IMR-90 (cell line): Measurements from ENCODE around the gene GTPBP6. TPM values are rescaled to one million over a fixed set of nuclear protein-coding genes. Genes with fewer than 3 reads are reported as not detected.

Experiments used
- ATAC-seq: fragments of 200-7000 bp; cut with Tn5 transposase; 2 replicates; pipeline ENCODE4 v1.9.1; 2020; ENCODE audit warnings: low read depth, mild to moderate bottlenecking, moderate library complexity
- BruUV-seq: library from RNA; stranded (reverse); fragments of 400-500 nt; replicated peaks from 2 replicates; lab custom pipeline; 2021; lab: Mats Ljungman, UMichigan
- CTCF ChIA-PET: fragments of 300-600 bp; formaldehyde crosslinking; extraction: SDS; loops from one replicate; lab custom pipeline; 2021; ENCODE audit warnings: antibody characterized with exemption; lab: Yijun Ruan, JAX
- POLR2A ChIA-PET: fragments of 300-600 bp; sonication (Branson Sonifier 250); formaldehyde crosslinking; loops from one replicate; lab custom pipeline; 2022; ENCODE audit warnings: antibody characterized with exemption; ENCODE audit not compliant: unreplicated experiment; lab: Charles Lee
- DNase-seq: peaks from one replicate; pipeline ENCODE4 v3.0.0; 2013
- H2AFZ ChIP-seq: replicated peaks from 2 replicates; pipeline ENCODE3; 2013; ENCODE audit warnings: low read length, mild to moderate bottlenecking; ENCODE audit not compliant: poor library complexity
- H2AK5ac ChIP-seq: 2 replicates; pipeline ENCODE4 v1.6.1; 2013; ENCODE audit warnings: low read depth, low read length, inconsistent platforms
- H2AK9ac ChIP-seq: replicated peaks from 2 replicates; pipeline ENCODE3; 2013; ENCODE audit warnings: mild to moderate bottlenecking, low read depth, low read length, moderate library complexity; ENCODE audit not compliant: poor library complexity
- H2BK120ac ChIP-seq: 2 replicates; pipeline ENCODE4 v1.6.1; 2013; ENCODE audit warnings: low read depth, low read length, inconsistent platforms
- H2BK15ac ChIP-seq: 3 replicates; pipeline ENCODE4 v1.6.1; 2013; ENCODE audit warnings: low read depth, low read length, inconsistent platforms
- H2BK20ac ChIP-seq: 2 replicates; pipeline ENCODE4 v1.6.1; 2013; ENCODE audit warnings: low read depth, mild to moderate bottlenecking, inconsistent platforms, low read length, moderate library complexity
- H2BK5ac ChIP-seq: 2 replicates; pipeline ENCODE4 v1.6.1; 2013; ENCODE audit warnings: mild to moderate bottlenecking, low read depth, low read length, inconsistent platforms; ENCODE audit not compliant: poor library complexity, severe bottlenecking
- H3K14ac ChIP-seq: replicated peaks from 2 replicates; pipeline ENCODE4 v1.6.1; 2013; ENCODE audit warnings: low read depth, low read length, inconsistent platforms
- H3K18ac ChIP-seq: 2 replicates; pipeline ENCODE4 v1.6.1; 2013; ENCODE audit warnings: low read depth, low read length, control low read depth
- H3K23ac ChIP-seq: 2 replicates; pipeline ENCODE4 v1.6.1; 2013; ENCODE audit warnings: low read depth, low read length, inconsistent platforms
- H3K27ac ChIP-seq: 2 replicates; pipeline ENCODE4 v1.5.1; 2013; ENCODE audit warnings: mild to moderate bottlenecking, control low read depth, low read length; ENCODE audit not compliant: insufficient read depth
- H3K27me3 ChIP-seq: 2 replicates; pipeline ENCODE4 v1.6.1; 2013; ENCODE audit warnings: low read length; ENCODE audit not compliant: control insufficient read depth, insufficient read depth
- H3K36me3 ChIP-seq: 2 replicates; pipeline ENCODE4 v1.6.1; 2013; ENCODE audit warnings: low read length, mixed read lengths; ENCODE audit not compliant: control insufficient read depth, insufficient read depth
- H3K4ac ChIP-seq: 2 replicates; pipeline ENCODE4 v1.6.1; 2013; ENCODE audit warnings: low read depth, low read length, inconsistent platforms
- H3K4me1 ChIP-seq: 2 replicates; pipeline ENCODE4 v1.6.1; 2013; ENCODE audit warnings: low read length, mixed read lengths; ENCODE audit not compliant: control insufficient read depth, insufficient read depth
- H3K4me2 ChIP-seq: 2 replicates; pipeline ENCODE4 v1.6.1; 2013; ENCODE audit warnings: low read depth, mild to moderate bottlenecking, control low read depth, low read length, moderate library complexity
- H3K4me3 ChIP-seq: 2 replicates; pipeline ENCODE4 v1.5.1; 2013; ENCODE audit warnings: low read depth, mild to moderate bottlenecking, control low read depth, low read length, moderate library complexity; ENCODE audit not compliant: insufficient read depth
- H3K56ac ChIP-seq: 2 replicates; pipeline ENCODE4 v1.6.1; 2013; ENCODE audit warnings: low read length, inconsistent platforms; ENCODE audit not compliant: insufficient read depth; ENCODE audit errors: extremely low read depth
- H3K79me1 ChIP-seq, 2 experiments: 2 replicates each; pipeline ENCODE4 v1.6.1; 2013; ENCODE audit warnings: low read length in 2 of 2, inconsistent platforms in 1 of 2, low read depth in 1 of 2
- H3K9ac ChIP-seq: 2 replicates; pipeline ENCODE4 v1.6.1; 2013; ENCODE audit warnings: low read depth, low read length, control low read depth
- H3K9me1 ChIP-seq: 2 replicates; pipeline ENCODE4 v1.6.1; 2013; ENCODE audit warnings: low read length, inconsistent platforms; ENCODE audit not compliant: insufficient read depth
- H3K9me3 ChIP-seq: 2 replicates; pipeline ENCODE4 v1.6.1; 2013; ENCODE audit warnings: low read length; ENCODE audit not compliant: control insufficient read depth, insufficient read depth
- H4K20me1 ChIP-seq: 2 replicates; pipeline ENCODE4 v1.6.1; 2013; ENCODE audit warnings: low read length, inconsistent platforms; ENCODE audit not compliant: insufficient read depth
- H4K5ac ChIP-seq: 2 replicates; pipeline ENCODE4 v1.6.1; 2013; ENCODE audit warnings: mild to moderate bottlenecking, low read depth, low read length, control low read depth
- H4K8ac ChIP-seq, 2 experiments: 2 replicates each; pipeline ENCODE4 v1.6.1; 2013; ENCODE audit warnings: low read depth in 2 of 2, low read length in 2 of 2, control low read depth in 1 of 2, inconsistent platforms in 1 of 2
- H4K91ac ChIP-seq: 2 replicates; pipeline ENCODE4 v1.6.1; 2013; ENCODE audit warnings: low read depth, low read length, inconsistent platforms; ENCODE audit not compliant: insufficient read depth
- BHLHE40 ChIP-seq: fragments of 150-350 bp; IDR thresholded peaks from 2 replicates; pipeline ENCODE4 v1.6.1; 2016; ENCODE audit warnings: mild to moderate bottlenecking, low read depth, low read length
- CEBPB ChIP-seq: IDR thresholded peaks from 2 replicates; pipeline ENCODE4 v1.6.1; 2012; ENCODE audit warnings: low read depth, low read length, improper control_type of control experiment
- CHD1 ChIP-seq: IDR thresholded peaks from 2 replicates; pipeline ENCODE4 v1.6.1; 2012; ENCODE audit warnings: low read depth, low read length, improper control_type of control experiment
- FOS ChIP-seq: fragments of 150-350 bp; IDR thresholded peaks from 2 replicates; pipeline ENCODE4 v1.6.1; 2016; ENCODE audit warnings: low read depth, low read length
- MAFK ChIP-seq: IDR thresholded peaks from 2 replicates; pipeline ENCODE4 v1.6.1; 2012; ENCODE audit warnings: low read depth, low read length, improper control_type of control experiment
- MAZ ChIP-seq: IDR thresholded peaks from 2 replicates; pipeline ENCODE4 v1.6.1; 2012; ENCODE audit warnings: low read depth, mild to moderate bottlenecking, low read length, improper control_type of control experiment, moderate library complexity, borderline replicate concordance
- MXI1 ChIP-seq: IDR thresholded peaks from 2 replicates; pipeline ENCODE4 v1.6.1; 2012; ENCODE audit warnings: low read depth, mild to moderate bottlenecking, low read length, moderate library complexity, borderline replicate concordance
- NFE2L2 ChIP-seq: fragments of 150-350 bp; IDR thresholded peaks from 2 replicates; pipeline ENCODE4 v1.6.1; 2016; ENCODE audit warnings: low read depth, mild to moderate bottlenecking, low read length
- POLR2A ChIP-seq: IDR thresholded peaks from 2 replicates; pipeline ENCODE4 v1.6.1; 2012; ENCODE audit warnings: mild to moderate bottlenecking, low read depth, low read length
- RAD21 ChIP-seq: IDR thresholded peaks from 2 replicates; pipeline ENCODE4 v1.6.1; 2012; ENCODE audit warnings: low read length, improper control_type of control experiment
- RCOR1 ChIP-seq: IDR thresholded peaks from 2 replicates; pipeline ENCODE4 v1.6.1; 2012; ENCODE audit warnings: mild to moderate bottlenecking, low read length, improper control_type of control experiment; ENCODE audit not compliant: insufficient replicate concordance
- RFX5 ChIP-seq: IDR thresholded peaks from 2 replicates; pipeline ENCODE4 v1.8.0; 2012; ENCODE audit warnings: low read depth, mild to moderate bottlenecking, low read length, moderate library complexity
- SMC3 ChIP-seq: fragments of 150-350 bp; IDR thresholded peaks from 2 replicates; pipeline ENCODE4 v1.6.1; 2016; ENCODE audit warnings: low read depth, mild to moderate bottlenecking, antibody characterized with exemption, low read length, moderate library complexity
- WGBS, 2 experiments: methylation state at CpG; one replicate each; pipeline versions ENCODE4 v1.1.5 to v1.1.7; 2013; ENCODE audit warnings: missing lambda C conversion rate in 2 of 2; ENCODE audit not compliant: insufficient read length in 1 of 2; ENCODE audit errors: extremely low coverage in 2 of 2; 5-methylcytosine and 5-hydroxymethylcytosine counted together
- dilution Hi-C: fragments of 300-500 bp; cut with HindIII; formaldehyde crosslinking; loops from one replicate; pipeline ENCODE4 v1.14.3; 2018; ENCODE audit warnings: low sequenced_read_pairs; ENCODE audit not compliant: unreplicated experiment
- in situ Hi-C: fragments of 300-500 bp; cut with MboI; formaldehyde crosslinking; loops from 3 replicates; pipeline ENCODE4 v1.14.3; 2019; ENCODE audit warnings: low sequenced_read_pairs, inconsistent platforms, mixed read lengths
- intact Hi-C: fragments of 100-400 bp; cut with micrococcal nuclease; formaldehyde crosslinking; loops from 2 replicates; pipeline ENCODE4 v1.10.0; 2022
- polyA plus RNA-seq, 3 experiments: library from polyadenylated mRNA; depleted of rRNA; stranded (reverse); fragments of >200 nt; gene quantifications; 2 replicates each; pipeline ENCODE4 v1.2.3, GENCODE V29; 2012; ENCODE audit warnings: low replicate concordance in 1 of 3
- total RNA-seq: library from RNA; depleted of rRNA; stranded (reverse); fragments of >200 nt; gene quantifications from 2 replicates; pipeline ENCODE4 v1.2.3, GENCODE V29; 2012
- TF ChIP-seq, protein P1 (sequence below): fragments of 150-350 bp; IDR thresholded peaks from 2 replicates; pipeline ENCODE4 v1.6.1; 2016; ENCODE audit warnings: low read depth, mild to moderate bottlenecking, low read length, moderate library complexity, borderline replicate concordance
- TF ChIP-seq, protein P2 (sequence below): fragments of 150-350 bp; IDR thresholded peaks from 2 replicates; pipeline ENCODE4 v1.6.1; 2017; ENCODE audit warnings: mild to moderate bottlenecking, antibody characterized with exemption, low read length, low read depth
- TF ChIP-seq, protein P3 (sequence below): conservative IDR thresholded peaks from 2 replicates; pipeline ENCODE4 v1.5.1; 2012; ENCODE audit warnings: mild to moderate bottlenecking, low read depth, low read length, improper control_type of control experiment

Gene GTPBP6
- total and polyA plus RNA-seq, 2 of the 4 experiments (the other 2 are of a cell fraction) = 24.0 to 31.6 TPM

DNA sequence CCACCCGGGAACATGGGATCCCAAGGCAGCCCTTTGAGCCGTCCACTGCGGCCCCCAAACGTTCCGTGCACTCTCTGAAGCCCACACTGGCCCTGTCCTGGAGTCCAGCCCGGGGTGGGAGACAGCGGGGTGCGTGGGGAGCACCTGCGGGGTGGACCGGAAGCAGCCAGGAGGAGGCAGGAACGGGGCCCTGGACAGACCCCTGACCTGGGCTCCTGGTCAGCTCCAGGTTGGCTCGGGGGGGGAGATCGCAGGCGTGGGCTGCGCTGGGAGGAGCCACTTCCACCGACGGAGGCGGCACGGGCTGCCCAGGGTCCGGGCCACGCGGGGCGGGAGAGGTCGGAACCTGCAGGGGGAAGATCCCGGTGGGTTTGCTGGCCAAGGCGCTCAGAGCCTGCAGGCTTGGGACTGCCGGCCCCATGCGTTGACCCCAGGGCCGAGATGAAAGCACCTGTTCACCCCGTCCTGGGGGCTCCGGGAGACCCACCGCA is 43.1 kb downstream of the GTPBP6 start:
- peak overlapping the region; percentile 95 for H2AFZ ChIP-seq

More for the DNA sequence above, 43.1 kb downstream of the GTPBP6 start:
- CTCF ChIA-PET = no interaction called here
- Histone ChIP-seq H2BK20ac (no peak overlapping the region), H3K27ac (no peak overlapping the region), H3K4ac (no peak overlapping the region), H3K36me3 (no peaks in the 10 kb centered on the region), H2AK9ac (peak overlapping the region; percentile 55), H3K18ac (no peak overlapping the region), H3K79me1 (peaks cover 4 to 8% of the 10 kb centered on the region in 2 experiments; a peak in 1 of 4 replicates), H2AK5ac (no peak overlapping the region), H3K9me3 (no peaks in the 10 kb centered on the region), H4K20me1 (no peaks in the 10 kb centered on the region), H3K27me3 (no peaks in the 10 kb centered on the region), H3K4me1 (no peaks in the 10 kb centered on the region), H3K56ac (no peak overlapping the region), H3K23ac (no peak overlapping the region), H3K14ac (no peak overlapping the region), H2BK5ac (no peak overlapping the region), H4K5ac (no peak overlapping the region), H3K9ac (no peak overlapping the region), H2BK15ac (no peak overlapping the region), H4K91ac (no peak overlapping the region), H3K4me2 (no peak overlapping the region), H3K4me3 (no peak overlapping the region), H4K8ac (no peak overlapping the region), H2BK120ac (no peak overlapping the region), H3K9me1 (peaks cover 3% of the 10 kb centered on the region; the same call in 1 of the 2 replicates)
- intact Hi-C loops (no loop called here), dilution Hi-C loops (no loop called here), in situ Hi-C loops (no loop called here)
- no TSS peak for BruUV-seq
- POLR2A ChIA-PET = no interaction called here
- TF ChIP-seq MAFK (no peak), SMC3 (no peak), MAZ (no peak), RCOR1 (no peak), BHLHE40 (no peak), MXI1 (no peak), FOS (no peak), NFE2L2 (no peak), CHD1 (no peak), RAD21 (no peak), CEBPB (no peak), RFX5 (no peak), POLR2A (no peak)
- TF ChIP-seq, protein P1, sequence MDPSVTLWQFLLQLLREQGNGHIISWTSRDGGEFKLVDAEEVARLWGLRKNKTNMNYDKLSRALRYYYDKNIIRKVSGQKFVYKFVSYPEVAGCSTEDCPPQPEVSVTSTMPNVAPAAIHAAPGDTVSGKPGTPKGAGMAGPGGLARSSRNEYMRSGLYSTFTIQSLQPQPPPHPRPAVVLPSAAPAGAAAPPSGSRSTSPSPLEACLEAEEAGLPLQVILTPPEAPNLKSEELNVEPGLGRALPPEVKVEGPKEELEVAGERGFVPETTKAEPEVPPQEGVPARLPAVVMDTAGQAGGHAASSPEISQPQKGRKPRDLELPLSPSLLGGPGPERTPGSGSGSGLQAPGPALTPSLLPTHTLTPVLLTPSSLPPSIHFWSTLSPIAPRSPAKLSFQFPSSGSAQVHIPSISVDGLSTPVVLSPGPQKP = no peak
- TF ChIP-seq, protein P2, sequence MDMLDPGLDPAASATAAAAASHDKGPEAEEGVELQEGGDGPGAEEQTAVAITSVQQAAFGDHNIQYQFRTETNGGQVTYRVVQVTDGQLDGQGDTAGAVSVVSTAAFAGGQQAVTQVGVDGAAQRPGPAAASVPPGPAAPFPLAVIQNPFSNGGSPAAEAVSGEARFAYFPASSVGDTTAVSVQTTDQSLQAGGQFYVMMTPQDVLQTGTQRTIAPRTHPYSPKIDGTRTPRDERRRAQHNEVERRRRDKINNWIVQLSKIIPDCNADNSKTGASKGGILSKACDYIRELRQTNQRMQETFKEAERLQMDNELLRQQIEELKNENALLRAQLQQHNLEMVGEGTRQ = no peak
- TF ChIP-seq, protein P3, sequence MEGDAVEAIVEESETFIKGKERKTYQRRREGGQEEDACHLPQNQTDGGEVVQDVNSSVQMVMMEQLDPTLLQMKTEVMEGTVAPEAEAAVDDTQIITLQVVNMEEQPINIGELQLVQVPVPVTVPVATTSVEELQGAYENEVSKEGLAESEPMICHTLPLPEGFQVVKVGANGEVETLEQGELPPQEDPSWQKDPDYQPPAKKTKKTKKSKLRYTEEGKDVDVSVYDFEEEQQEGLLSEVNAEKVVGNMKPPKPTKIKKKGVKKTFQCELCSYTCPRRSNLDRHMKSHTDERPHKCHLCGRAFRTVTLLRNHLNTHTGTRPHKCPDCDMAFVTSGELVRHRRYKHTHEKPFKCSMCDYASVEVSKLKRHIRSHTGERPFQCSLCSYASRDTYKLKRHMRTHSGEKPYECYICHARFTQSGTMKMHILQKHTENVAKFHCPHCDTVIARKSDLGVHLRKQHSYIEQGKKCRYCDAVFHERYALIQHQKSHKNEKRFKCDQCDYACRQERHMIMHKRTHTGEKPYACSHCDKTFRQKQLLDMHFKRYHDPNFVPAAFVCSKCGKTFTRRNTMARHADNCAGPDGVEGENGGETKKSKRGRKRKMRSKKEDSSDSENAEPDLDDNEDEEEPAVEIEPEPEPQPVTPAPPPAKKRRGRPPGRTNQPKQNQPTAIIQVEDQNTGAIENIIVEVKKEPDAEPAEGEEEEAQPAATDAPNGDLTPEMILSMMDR = no peak
- 43% methylated on average over 25 of the region's 32 CpGs; no CpG with 5 or more reads in 1 of the 2 experiments for WGBS, 2 experiments
- no peak for DNase-seq
- ATAC-seq = no peak
